DND-41 (cell line): ENCODE data around the gene CBARP.

ENCODE experiments used
- CTCF ChIP-seq: IDR thresholded peaks from 2 replicates; pipeline ENCODE4 v1.5.1; 2012; ENCODE audit warnings: borderline replicate concordance, low read length, moderate library complexity, mild to moderate bottlenecking; ENCODE audit not compliant: poor library complexity, severe bottlenecking; ENCODE audit errors: extremely low read depth
- EZH2 ChIP-seq: IDR thresholded peaks from 3 replicates; pipeline ENCODE4 v1.6.1; 2012; ENCODE audit warnings: borderline replicate concordance, low read depth, mild to moderate bottlenecking, moderate library complexity, low read length, inconsistent platforms; ENCODE audit not compliant: severe bottlenecking

DNA sequence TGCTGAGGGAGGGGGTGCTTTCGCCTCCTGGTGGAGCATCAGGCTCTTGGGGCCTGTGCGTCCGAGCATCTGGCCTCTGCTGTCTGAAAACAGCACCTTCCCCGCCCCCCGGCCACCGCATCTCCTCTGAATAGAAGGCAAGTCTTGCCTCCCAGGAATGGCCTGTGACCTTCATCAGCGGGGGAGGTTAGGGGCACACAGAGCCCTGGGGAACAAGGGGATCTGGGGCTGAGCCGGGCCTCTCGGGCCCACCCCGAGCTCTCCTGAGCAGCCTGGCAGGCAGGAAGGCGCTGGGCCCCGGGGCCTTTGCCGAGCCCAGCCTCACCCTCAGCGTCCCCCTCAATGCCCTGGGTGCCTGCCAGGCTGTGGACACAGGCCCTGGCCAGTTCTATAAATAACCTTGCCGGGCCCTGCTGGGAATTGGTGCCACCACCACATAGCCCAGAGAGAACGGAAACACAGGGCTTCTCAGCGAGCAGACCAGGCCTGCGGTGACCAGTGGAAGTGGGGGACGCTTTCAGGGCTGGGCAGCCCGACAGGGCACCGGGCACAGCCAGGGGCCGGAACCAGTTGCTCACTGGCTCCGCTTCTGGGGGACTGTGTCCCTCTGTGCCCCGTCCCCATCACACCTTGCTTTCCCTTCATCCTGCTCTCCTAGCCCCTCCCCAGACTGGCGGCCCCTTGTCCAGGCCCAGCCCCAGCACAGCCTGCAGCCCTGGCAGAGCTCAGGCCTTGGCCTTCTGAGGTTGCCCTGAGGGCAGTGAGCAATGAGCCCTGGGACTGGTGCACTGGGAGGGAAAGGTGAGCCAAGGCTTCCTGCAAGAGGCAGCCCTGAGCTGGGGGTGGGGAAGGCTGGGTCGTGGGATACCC lies 22.7 kb downstream of the CBARP start:
- TF ChIP-seq CTCF: no peak
- TF ChIP-seq EZH2: no peak
